ENCODE data around the gene CLTB. TPM values are rescaled to one million over a fixed set of nuclear protein-coding genes. Genes with fewer than 3 reads are reported as not detected.

CLTB gene
- total and polyA plus RNA-seq, 2 experiments from 2014 or later, result 26.8 to 34.0 TPM

GRCh38 chr5:176371621-176372539 is 44.5 kb downstream of the CLTB start:
- Histone ChIP-seq H2AFZ (no peak overlapping the region), H3K4me2 (no peak overlapping the region), H3K79me2 (replicated peaks; ENCODE audit: insufficient read depth) (no peaks in the 10 kb centered on the region), H3K27me3 (ENCODE audit: insufficient read depth) (peaks cover 9% of the 10 kb centered on the region), H3K36me3 (ENCODE audit: insufficient read depth) (no peaks in the 10 kb centered on the region), H3F3A (replicated peaks; ENCODE audit: low read depth) (no peaks in the 10 kb centered on the region), H3K4me3 (no peak overlapping the region), H3K27ac (ENCODE audit: low read depth) (no peak overlapping the region), H4K20me1 (replicated peaks; ENCODE audit: insufficient read depth) (0 out of 2 replicates have a peak, but pooled peaks cover 6% of the 10 kb centered on the region), H3K9me2 (ENCODE audit: insufficient read depth) (no peaks in the 10 kb centered on the region), H3K4me1 (ENCODE audit: insufficient read depth) (no peaks in the 10 kb centered on the region)
- H3K4me1 Mint-ChIP-seq, result no peaks in the 10 kb centered on the region; the same call in 2 of the 3 replicates
- no peak for TF ChIP-seq CREB1 (CRISPR knock-in tag; IDR thresholded peaks at IDR 0.05; ENCODE audit: low read depth)
- TF ChIP-seq, protein P1, sequence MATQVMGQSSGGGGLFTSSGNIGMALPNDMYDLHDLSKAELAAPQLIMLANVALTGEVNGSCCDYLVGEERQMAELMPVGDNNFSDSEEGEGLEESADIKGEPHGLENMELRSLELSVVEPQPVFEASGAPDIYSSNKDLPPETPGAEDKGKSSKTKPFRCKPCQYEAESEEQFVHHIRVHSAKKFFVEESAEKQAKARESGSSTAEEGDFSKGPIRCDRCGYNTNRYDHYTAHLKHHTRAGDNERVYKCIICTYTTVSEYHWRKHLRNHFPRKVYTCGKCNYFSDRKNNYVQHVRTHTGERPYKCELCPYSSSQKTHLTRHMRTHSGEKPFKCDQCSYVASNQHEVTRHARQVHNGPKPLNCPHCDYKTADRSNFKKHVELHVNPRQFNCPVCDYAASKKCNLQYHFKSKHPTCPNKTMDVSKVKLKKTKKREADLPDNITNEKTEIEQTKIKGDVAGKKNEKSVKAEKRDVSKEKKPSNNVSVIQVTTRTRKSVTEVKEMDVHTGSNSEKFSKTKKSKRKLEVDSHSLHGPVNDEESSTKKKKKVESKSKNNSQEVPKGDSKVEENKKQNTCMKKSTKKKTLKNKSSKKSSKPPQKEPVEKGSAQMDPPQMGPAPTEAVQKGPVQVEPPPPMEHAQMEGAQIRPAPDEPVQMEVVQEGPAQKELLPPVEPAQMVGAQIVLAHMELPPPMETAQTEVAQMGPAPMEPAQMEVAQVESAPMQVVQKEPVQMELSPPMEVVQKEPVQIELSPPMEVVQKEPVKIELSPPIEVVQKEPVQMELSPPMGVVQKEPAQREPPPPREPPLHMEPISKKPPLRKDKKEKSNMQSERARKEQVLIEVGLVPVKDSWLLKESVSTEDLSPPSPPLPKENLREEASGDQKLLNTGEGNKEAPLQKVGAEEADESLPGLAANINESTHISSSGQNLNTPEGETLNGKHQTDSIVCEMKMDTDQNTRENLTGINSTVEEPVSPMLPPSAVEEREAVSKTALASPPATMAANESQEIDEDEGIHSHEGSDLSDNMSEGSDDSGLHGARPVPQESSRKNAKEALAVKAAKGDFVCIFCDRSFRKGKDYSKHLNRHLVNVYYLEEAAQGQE (IDR thresholded peaks at IDR 0.05; ENCODE audit: unreplicated experiment), result no peak
- TF ChIP-seq, protein P2, sequence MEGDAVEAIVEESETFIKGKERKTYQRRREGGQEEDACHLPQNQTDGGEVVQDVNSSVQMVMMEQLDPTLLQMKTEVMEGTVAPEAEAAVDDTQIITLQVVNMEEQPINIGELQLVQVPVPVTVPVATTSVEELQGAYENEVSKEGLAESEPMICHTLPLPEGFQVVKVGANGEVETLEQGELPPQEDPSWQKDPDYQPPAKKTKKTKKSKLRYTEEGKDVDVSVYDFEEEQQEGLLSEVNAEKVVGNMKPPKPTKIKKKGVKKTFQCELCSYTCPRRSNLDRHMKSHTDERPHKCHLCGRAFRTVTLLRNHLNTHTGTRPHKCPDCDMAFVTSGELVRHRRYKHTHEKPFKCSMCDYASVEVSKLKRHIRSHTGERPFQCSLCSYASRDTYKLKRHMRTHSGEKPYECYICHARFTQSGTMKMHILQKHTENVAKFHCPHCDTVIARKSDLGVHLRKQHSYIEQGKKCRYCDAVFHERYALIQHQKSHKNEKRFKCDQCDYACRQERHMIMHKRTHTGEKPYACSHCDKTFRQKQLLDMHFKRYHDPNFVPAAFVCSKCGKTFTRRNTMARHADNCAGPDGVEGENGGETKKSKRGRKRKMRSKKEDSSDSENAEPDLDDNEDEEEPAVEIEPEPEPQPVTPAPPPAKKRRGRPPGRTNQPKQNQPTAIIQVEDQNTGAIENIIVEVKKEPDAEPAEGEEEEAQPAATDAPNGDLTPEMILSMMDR (conservative IDR thresholded peaks at IDR 0.05; ENCODE audit: low read depth in 2 of 2), result no peak
- no peak for TF ChIP-seq ETS1 (IDR thresholded peaks at IDR 0.05)
- no peak for TF ChIP-seq STAT1 (IDR thresholded peaks at IDR 0.05; ENCODE audit: unreplicated experiment)
- TF ChIP-seq NANOG (IDR thresholded peaks at IDR 0.05; ENCODE audit: borderline replicate concordance), result no peak
- TF ChIP-seq ZNF462 (CRISPR knock-in tag; IDR thresholded peaks at IDR 0.05), result no peak
- TF ChIP-seq JUNB (IDR thresholded peaks at IDR 0.05; ENCODE audit: unreplicated experiment), result no peak
- TF ChIP-seq ZNF114 (CRISPR knock-in tag; IDR thresholded peaks at IDR 0.05), result no peak
- no peak for TF ChIP-seq POLR2AphosphoS5 (IDR thresholded peaks at IDR 0.05; ENCODE audit: low read depth)
- TF ChIP-seq EZH2phosphoT487 (IDR thresholded peaks at IDR 0.05; ENCODE audit: unreplicated experiment), result no peak
- no peak for TF ChIP-seq EZH2 (IDR thresholded peaks at IDR 0.05; ENCODE audit: low read depth, unreplicated experiment)
- TF ChIP-seq ZNF331 (CRISPR knock-in tag; IDR thresholded peaks at IDR 0.05; ENCODE audit: low read depth), result no peak
- DNase-seq (ENCODE audit: low spot score) (no peak), ATAC-seq (no peak)
- H3K36me3 Mint-ChIP-seq (ENCODE audit: low read depth), result peaks cover 11% of the 10 kb centered on the region
- H3K4me3 Mint-ChIP-seq, result no peak overlapping the region
- H3K9me3 Mint-ChIP-seq, result no peaks in the 10 kb centered on the region
- H3K27me3 Mint-ChIP-seq (ENCODE audit: insufficient read depth, low read depth, poor library complexity), result peaks cover 9% of the 10 kb centered on the region
- H3K27ac Mint-ChIP-seq, result 0 out of 2 replicates have a peak overlapping the region, but pooled peaks have one; percentile 44
